Measurements from ENCODE around the gene TMEM125.

Gene TMEM125

DNA sequence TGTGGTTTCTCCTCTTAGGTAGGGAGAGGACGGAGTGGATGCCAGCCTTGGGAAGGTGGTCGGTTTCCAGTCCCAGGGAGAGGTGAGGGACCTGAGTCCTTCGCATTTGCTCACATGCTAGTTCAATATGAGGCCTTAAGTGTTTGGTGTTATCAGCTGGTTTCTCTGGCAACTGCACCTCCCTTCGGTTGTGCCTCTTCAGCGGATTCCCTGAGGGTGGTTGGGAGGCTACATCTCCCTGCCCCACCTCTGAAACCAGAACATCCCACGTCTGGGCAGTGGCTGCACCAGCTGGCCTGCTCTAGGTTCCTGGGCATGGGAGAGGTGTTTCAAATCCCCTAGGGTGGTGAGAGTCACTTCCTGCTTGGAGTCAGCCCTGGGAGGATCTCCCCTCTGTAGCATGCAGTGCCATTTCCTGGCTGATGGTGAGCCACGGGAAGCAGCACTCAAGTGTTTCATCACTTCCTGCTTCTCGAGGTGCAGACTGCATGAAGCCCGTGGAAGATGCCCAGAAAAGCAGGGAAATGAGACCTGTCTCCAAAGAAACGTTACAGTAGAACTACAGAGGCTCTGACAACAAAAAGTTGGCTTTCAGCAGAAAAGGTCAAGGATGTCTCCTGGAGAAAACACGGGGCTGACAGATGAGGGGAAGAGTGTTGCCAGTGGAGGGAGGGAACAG lies 4.5 kb downstream of the TMEM125 start:
- DNase-seq (ENCODE audit: low read depth): no peak

- DNase-seq (ENCODE audit: low read depth): no peak
These were observed 5.0 kb downstream of the TMEM125 start for GRCh38 chr1:43274804-43275180.

- DNase-seq (ENCODE audit: low read depth): no peak
These were observed 6.2 kb downstream of the TMEM125 start for GRCh38 chr1:43275826-43276620.

- DNase-seq (ENCODE audit: low read depth): no peak
These were observed 6.9 kb downstream of the TMEM125 start for GRCh38 chr1:43276673-43277072.

DNA sequence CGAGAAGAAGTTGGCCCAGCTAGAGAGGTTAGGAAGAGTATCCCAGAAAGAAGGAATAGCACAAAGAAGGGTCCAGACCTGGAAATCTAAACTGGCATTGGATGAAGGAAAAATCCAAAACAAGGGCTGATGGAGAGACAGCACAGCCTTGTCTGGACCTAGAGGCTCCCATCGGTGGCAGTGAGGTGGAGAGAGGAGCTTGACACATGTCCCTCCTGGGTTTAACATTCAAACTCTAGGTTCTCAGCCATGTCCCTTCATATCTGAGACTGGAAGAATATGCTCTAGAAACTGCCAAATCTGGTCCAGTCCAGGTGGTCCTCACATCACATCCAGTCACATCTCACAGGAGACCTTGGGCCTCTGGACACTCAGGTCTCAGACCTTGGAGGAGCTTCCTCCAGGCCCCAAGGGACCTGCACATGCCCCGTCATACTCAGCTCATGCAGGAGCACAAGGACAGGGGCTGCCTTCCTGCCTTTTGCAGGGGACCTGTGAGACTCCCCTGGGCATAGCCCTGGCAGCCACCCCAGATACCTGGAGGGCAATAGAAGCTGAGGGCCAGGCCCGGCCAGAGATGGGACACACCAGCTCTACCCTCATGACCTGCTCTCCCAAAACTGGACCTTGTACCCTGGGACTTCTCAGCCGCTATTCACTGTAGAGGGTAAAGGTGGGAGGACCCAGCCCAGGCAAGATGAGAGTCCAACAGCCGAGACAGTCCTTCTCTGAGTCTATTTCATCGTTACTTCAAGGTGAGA lies 7.5 kb downstream of the TMEM125 start:
- no peak for DNase-seq (ENCODE audit: low read depth)

DNA sequence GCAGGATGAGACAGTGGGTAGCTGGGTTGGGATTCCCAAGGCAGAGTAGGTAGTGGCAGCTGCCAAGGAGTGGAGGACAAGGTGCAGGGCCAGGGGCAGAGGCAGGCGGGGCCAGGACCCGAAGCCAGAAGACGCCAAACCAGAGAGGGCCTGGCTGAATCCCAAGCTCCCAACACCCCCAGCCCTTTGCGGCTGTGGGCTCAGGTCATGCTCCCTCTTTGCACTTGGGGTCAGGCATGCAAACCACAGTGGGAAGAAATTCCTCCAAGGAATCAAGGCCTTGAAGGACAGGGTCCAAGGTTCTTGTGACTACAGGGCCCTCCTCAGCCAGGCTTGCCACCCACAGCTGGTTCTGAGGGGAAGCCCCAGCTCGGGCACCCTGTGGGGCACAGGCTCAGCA lies 9.4 kb downstream of the TMEM125 start:
- DNase-seq (ENCODE audit: low read depth): no peak

DNA sequence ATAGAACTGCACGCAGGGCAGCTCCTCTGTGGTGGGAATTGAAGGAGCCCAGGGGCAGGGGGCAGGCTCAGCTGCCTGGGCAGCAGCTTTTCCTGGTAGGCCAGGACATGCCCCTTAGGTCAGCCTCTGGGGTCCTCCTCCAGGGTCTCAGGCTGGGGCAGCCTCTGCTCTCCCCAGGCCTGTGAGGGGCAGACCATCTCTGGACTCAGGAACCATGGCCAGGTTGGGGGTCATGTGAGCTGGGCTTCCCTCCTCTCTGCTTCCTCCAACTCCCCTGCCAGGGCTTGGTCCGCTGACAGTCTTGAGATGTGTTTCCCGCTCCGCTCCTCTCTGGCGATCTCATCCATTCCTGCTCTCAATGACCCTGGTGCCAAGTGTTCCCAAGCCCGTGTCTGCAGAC lies 9.9 kb downstream of the TMEM125 start:
- no peak for DNase-seq (ENCODE audit: low read depth)

GRCh38 chr1:43280692-43281091 lies 10.9 kb downstream of the TMEM125 start:
- DNase-seq (ENCODE audit: low read depth): no peak

DNA sequence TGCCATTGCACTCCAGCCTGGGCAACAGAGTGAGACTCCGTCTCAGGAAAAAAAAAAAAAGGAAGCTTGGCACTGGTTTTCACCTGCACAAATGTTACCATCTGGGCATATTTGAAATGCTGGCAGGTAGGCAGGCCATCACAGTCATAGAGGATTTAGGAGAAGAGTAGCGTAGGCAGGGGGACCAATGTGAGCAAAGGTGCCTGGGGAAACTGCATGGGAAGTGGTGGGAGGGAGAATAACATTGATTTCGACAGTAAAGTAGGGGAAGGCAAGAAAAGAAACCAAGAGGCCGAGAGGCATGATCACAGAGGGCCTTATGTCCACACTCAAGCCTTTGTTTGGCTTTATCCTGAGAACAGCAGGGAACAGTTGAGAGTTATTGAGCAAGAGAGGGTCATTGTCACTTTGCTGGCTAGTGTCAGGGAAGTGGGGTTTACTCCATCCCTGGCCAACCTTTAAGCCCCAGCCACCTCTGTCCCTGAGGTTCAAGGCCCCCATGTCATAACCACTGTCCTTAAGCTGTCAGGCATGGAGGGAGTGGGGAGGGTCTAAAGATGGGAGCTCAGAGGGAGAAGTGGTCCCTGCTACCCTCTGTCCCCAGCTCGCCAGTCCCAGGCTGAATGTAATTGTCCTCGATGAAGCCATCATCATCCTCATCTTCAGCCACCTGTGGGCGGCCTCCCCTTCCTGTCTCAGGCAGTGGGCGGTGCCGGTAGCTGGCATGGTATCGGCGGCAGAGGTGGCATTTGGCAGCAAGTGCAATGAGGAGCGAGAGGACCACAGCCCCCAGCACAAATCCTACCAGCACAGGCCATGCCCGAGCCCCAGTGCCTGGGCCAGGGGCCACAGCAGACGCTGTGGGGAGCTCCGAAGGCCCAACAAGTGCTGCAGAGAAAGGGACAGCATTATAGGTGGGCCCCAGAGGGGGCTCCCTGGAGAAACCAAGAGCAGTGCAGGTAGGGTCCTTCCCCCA lies 12.7 kb downstream of the TMEM125 start:
- no peak for DNase-seq (ENCODE audit: low read depth)

DNA sequence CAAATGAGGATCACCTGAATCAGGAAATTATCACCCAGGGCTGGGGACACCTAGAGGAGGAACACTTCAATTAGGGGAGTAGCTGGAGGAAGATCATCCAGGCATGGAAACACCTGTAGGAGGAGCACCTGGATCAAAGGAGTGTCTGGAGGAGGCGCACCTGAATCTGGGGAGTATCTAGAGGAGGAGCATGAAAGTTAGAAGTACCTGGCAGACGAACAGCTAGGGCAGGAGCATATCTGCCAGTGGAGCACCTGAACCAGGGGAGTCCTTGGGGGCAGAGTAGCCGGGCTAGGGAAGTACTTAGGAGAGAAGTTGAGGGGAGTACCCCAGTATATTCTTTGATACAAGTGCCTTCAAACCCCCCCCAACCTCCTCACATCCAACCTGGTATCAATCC lies 14.3 kb downstream of the TMEM125 start:
- DNase-seq (ENCODE audit: low read depth): no peak

DNA sequence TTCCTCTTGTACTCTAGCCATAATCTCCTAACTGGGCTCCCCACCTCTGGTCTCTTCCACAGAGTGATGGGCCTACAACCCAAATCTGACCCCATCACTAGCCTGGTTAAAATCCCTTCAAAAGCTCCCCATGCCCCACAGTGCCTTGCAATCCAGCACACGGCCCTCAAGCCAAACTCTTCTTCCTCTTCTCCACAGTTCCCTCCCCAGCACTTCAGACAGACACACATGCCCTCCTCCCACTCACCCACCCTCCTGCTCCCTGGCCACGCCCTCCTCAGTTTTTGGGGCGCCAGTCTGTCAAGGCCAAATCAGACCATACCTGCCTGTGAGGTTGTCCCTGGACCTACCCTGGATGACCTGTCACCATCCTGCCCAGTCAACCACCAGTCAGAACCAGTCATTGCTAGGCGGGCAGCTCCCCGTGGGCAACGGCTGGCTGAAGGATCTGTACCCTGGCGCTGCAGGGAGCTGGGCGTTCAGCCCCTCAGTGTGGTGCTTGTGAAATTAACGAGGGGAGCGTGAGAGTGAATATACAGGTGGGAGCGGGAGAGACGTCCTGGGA lies 14.8 kb downstream of the TMEM125 start:
- DNase-seq (ENCODE audit: low read depth): no peak

- DNase-seq (ENCODE audit: low read depth): no peak
These were observed 15.6 kb downstream of the TMEM125 start, which contains the start of gene C1orf210 for GRCh38 chr1:43285269-43285990. TSS of gene C1orf210 (minus strand) at chr1:43285581. CDS start at chr1:43283270, 2,311 bp downstream.

DNA sequence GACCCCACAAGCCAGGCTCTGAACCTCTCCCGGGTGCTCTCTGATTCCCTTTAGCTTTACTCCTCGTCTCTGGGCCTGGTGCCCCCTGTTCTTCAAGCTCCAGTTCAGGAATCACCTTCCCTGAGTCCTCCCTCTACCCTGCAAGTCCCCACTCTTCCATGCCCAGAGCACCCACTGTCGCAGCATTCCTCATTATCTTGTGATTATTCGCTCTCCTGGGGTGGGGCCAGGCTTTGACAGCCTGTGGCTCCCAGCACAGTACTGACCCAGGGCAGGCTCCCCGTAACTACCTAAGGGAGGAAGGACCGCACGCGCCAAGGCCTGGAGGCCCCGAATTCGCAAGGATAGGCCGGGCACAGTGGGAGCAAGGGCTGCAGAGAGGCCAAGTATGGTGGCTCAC lies 16.3 kb downstream of the TMEM125 start:
- DNase-seq (ENCODE audit: low read depth): no peak

DNA sequence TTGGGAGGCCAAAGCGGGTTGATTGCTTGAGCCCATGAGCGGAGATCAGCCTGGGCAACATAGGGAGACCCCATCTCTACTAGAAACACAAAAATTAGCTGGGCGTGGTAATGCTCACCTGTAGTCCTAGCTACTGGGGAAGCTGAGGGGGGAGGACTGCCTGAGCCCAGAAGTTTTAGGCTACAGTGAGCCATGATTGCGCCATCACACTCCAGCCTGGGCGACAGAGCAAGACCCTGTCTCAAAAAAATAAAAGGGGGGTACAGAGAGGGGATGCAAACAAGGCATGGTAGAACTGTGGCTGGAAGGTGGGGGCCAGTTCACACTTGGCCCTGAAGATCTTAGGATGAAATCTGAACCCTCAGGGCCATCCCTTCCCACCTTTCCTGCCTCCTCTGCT lies 16.8 kb downstream of the TMEM125 start:
- no peak for DNase-seq (ENCODE audit: low read depth)

DNA sequence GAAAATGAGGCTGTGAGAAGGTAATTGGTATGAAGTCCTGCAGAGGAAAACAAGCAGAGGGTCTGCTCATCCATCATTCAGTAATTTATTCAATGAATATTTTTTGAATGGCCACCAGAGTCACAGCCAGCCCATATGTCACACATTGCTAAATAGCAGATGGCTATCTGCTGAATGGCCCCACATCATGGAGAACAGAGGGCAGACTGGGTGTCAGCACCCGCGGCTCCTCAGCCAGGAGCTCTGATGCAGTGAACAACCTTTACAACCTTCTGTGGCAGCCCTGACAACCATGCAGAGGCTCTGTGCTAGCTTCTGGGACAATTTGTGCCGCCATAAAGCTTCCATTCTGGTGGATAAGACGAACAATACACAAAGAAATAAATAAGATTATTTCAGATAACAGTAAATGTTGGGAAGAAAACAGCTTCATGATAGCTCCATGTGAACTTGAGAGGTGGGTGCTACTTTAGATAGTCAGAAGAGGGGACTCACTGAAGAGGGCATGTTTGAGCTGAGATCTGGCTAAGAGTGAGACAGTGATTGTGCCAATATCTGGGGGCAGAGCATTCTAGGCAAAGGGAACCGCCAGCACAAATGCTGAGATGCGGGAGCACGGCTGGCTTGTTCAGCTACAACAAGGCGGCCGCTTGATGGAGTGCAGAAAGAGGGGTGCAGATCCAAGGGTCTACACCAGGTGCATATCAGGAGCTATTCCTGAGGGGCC lies 18.4 kb downstream of the TMEM125 start:
- DNase-seq (ENCODE audit: low read depth): no peak

DNA sequence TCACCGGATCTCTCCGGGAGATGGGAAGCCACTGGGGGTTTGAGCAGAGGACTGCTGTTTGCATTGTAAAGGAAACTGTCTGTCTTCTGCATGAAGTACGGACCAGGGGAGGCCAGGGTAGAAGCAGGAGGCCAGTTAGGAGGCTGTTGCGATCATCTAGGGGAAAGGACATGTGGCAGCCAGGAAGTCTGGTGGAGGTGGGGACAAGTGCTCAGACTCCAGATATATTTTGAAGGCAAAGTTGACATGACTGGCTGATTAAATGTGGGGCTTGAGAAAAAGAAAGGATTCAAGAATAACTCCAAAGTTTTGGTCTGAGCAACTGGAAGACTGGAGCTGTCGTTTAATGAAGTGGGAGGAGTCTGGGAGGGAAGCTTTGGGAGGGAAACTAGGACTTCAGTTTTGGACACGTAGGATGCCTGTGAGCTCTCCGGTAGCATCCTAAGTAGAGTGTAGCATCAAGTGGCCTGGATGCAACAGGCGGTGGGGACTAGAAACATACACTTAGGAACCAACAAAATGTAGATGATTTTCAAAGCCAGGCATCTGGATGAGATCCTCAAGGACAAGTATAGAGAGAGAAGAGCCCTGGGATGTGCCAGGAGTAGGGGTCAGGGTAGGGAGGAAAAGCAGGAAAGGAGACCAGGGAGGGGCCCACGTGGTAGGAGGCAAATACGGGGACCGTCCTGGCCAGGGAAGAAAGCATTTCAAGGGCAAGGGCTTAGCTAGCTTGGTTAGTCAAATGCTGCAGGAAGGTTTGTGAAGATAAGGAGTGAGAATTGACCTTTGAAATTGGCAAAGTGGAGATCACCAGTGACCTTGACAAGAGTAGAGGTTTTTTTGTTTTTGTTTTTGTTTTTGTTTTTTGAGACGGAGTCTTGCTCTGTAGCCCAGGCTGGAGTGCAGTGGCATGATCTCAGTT lies 19.3 kb downstream of the TMEM125 start:
- no peak for DNase-seq (ENCODE audit: low read depth)

DNA sequence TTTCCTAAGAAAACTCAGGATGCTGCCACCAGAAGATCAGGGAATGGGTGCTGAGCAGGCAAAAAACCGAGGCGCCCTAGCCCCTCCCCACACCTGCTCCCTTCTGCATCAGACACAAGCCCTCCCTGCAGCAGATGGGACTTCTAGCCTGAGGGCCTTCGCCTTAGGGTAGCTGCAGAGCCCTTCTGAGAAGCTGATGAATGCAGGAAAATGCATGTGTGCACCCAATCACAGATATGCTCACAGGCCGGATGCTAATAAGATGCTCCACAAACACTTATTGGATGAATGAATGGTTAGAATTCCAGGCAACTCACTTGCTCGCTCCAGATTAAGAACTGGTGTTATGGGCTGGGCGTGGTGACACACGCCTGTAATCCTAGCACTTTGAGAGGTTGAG lies 22.4 kb downstream of the TMEM125 start:
- DNase-seq (ENCODE audit: low read depth): no peak

DNA sequence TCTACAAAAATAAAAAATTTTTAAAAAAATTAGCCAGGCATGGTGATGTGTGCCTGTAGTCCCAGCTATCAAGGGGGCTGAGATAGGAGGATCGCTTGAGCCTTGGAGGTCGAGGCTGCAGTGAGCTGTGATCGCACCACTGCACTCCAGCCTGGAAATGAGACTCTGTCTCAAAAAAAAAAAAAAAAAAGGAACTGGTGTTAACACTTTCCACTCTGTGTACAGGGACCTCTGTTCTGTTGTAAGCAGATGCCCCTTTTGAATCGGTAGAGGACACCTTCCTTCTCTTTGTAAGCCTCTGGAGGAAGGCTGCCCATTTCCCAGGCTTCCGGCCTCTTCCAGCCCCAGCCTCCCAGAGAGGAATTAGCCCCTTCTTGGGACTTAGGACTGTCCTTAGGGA lies 22.9 kb downstream of the TMEM125 start:
- no peak for DNase-seq (ENCODE audit: low read depth)

- DNase-seq (ENCODE audit: low read depth): no peak
These were observed 23.4 kb downstream of the TMEM125 start for GRCh38 chr1:43293176-43293575.
